ENCODE results near the gene NRXN2.

- no peak for TF ChIP-seq POLR2A (IDR thresholded peaks at IDR 0.05; ENCODE audit: extremely low read depth, insufficient read length)
- no peak for TF ChIP-seq CTCF (IDR thresholded peaks at IDR 0.05; ENCODE audit: low read depth, low read length)
- no peak for TF ChIP-seq MYC (IDR thresholded peaks at IDR 0.05; ENCODE audit: low read depth, low read length)
Measured at GRCh38 chr11:64718084-64718779, 4.8 kb downstream of the NRXN2 start.
